HTERT RPE-1 (cell line): ENCODE data around the gene MTM1.

Experiments used
- in situ Hi-C: fragments of 300-500 bp; cut with MboI; formaldehyde crosslinking; loops from 4 replicates; pipeline ENCODE4 v1.14.3; 2020; ENCODE audit warnings: low sequenced_read_pairs

Gene MTM1

DNA sequence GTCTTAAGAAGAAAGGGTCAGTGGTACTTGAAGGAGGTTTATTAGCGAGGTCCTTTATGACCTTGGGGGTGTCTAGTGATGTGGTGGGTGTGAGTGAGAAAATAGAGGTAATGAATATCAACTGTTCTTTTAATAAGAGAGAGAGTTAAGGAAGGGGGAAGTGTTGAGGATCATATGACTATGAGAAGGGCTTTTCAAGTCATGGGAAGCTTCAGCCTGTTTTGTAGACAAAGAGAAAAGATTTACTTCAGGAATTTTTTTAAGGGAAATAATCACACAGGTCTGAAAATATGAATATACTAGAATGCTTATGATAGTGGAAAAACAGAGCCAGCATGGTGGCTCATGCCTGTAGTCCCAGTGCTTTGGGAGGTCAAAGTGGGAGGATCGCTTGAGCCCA, 83.5 kb downstream of the MTM1 start:
- in situ Hi-C loops = no loop called here

DNA sequence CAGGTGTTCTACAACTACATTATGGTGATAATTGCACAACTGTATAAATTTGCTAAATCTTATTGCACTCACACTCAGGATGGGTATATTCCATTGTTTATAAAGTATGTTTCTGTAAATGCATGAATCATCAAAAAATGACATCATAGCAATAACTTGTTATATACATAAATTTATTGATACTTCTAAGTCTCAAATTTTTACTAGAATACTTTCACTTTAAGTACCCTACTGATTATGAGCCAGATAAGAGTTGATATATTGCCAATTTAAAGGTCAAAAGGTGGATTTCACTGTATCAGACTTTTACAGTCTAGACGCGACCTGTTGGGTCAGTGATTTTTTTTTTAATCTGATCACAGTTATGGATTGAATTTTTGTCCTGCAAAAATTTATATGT, 87.4 kb downstream of the MTM1 start:
- in situ Hi-C loops = no loop called here

DNA sequence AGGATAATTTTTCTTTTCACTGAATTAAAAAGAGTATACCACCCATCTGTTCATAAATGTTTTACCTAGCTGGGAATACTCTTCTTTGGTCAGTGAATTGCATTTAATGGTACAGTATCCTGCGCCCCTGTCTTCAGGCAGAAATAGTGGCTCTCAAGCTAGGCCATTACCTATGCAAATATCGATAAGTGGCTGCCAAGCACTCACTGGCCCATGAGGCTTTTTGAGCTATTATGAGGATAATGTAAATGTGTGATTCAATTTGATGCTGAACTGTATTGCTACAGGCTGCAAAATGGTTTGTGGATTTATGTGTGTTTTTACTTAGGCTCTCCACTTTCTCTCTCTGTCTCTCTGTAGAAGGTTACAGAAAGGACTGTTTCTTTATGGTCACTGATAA, 94.7 kb downstream of the MTM1 start:
- in situ Hi-C loops = no loop called here

DNA sequence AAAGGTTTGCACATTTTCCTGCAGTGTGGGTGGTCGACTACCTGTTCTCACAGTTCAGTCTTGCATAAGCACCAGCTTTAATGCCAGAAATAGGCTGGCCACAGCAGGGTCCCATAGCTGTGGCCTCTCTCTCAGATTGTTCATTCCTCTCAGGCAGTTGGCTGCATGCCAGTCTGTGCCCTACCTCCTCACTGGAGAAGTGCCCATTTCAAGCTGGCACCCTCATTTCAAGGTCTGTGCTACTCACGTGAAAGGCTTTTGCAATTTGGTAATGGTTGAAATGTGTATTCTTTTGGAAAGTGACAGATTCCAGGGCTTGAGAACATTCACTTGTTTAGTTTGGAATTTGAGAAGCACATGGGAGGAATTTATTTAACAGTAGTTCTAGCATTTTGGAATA, 95.9 kb downstream of the MTM1 start:
- in situ Hi-C loops = no loop called here

DNA sequence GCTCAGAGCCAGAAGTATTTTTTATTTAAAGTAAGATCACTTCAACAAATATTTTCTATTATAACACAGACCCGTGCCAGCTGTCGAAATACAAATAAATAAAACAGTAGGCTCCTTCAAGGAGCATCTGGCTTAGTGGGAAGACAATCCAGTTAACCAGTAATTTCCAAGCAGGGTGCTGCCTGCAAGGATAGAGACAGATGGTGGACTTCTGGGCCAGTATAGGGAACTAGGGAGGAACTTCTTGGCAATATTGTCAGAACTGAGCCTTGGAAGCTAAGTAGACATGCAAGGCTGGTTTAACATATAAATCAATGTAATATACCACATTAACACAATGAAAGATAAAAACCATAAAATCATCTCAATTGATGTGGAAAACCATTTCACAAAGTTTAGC, 107.8 kb downstream of the MTM1 start:
- in situ Hi-C loops = no loop called here

DNA sequence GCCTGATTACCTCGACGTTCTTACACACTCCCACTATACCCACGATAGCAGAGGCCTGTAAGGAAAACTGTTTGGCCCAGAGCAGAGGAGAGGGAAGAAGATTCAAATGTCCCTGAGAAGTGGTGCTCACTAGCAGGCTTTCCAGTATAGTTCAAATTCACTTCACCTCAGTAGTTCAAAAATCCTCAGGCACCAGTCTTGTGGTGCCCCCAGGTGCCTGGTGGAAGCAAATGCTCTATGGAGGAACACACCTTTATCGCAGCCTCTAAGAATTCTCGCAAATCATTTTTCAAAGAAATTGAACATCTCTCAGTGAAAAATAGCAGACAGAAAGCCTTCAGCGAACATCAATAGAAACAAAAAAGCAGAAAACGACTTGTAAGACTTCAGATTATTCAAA, 112.6 kb downstream of the MTM1 start:
- in situ Hi-C loops = no loop called here

DNA sequence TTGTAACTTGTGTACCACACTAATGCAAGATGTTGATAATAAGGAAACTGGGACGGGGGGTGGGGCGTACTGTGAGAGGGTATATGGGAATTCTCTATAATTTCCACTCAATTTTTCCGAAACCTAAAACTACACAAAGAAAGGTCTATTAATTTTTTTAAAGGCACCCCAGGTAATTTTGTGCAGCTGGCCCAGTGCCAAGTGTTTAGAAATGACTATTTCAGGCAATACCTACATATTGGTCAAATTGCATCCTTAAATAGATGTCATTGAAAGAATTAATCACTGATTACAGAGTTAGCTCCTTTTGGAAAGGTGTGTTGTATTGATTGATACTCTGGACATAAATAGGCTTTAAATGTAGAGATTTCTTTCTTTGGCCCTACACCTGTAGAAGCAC, 114.7 kb downstream of the MTM1 start:
- in situ Hi-C loops = no loop called here

DNA sequence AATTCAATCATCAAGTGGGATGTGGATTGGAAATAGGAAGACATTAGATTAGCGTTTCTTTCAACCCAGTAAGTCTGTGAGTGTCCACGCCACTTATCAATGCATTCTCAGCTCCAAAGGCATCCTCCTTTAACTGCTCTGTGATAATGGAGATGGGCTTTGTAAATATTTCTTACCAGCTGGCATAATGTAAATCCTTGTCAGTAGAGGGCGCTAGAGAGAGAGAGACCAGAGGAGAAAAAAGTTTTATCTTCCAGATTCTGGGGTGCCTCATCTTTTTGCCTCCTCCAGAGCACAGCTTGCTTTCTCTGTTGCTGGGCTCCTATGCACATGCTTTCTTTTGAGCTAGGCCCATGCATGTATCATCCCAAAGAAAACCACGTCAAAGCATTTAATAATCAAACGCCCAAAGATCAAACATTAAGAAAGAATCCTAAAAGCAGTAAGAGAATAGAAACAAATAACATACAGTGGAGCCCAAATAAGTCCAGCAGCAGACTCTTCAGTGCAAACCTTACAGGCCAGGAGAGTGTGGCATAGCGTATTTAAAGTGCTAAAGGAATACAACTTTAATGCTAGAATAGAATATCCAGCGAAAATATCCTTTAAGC, 115.2 kb downstream of the MTM1 start:
- in situ Hi-C loops = no loop called here

DNA sequence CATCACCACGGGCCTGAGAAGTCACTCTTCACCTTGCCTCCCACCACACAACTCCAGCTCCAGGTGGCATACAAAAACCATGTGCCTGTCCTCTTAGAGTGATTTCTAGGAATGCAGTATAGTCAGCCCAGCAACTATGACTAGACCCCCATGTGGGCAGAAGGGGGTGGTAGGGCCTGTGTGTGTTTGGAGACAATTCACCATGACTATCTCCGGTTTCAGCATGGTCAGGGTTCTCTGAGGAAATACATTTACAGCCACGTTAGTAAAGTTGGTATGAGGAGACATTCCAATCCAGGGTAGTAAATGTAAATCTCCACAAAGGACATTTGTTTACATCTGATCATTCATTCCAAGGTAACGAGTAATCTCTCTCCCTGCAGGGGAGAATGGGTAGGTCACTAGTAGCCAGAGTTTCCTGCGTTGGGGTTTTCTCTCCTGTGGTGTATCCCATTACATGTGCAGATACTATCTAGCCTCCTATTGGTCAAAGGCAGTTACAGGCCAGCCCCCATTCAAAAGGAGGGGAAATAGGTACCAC, 120.6 kb downstream of the MTM1 start:
- in situ Hi-C loops = no loop called here

DNA sequence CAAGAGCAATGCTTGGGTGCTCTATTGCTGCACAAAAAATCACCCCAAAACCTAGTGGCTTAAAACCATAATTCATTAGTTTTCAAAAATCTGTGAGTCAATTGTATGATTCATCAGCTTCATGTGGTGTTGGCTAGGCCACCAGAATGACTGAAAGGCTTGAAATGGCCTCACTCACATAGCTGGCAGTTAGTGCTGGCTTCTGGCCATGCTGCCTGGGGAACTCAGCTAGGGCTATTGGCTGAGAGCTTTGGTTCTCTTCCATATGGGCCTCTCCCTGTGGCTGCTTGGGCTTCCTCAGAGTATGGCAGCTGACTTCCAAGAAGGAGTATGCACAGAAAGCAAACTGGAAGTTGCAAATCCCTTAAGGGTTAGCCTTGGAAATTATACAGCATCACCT, 121.7 kb downstream of the MTM1 start:
- in situ Hi-C loops = no loop called here

DNA sequence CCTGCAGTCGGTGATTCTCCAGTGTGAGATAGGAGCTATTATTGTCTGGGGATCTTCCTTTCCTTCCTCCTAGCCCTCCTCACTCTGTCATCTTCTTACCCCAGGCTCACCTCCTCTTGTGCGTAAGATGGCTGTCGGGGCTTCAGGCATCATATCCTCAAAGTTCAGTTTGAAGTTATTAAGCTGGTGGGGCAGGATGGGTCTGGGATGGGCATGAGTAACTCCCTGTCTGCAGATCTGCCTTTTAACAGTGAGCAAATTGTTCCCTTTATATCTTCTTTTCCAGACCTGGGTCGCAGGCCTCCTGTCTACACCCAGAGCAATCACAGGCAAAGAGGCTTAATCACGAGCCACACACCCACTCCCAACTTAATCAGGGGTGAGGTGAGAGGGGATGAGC, 123.9 kb downstream of the MTM1 start:
- in situ Hi-C loops = no loop called here

DNA sequence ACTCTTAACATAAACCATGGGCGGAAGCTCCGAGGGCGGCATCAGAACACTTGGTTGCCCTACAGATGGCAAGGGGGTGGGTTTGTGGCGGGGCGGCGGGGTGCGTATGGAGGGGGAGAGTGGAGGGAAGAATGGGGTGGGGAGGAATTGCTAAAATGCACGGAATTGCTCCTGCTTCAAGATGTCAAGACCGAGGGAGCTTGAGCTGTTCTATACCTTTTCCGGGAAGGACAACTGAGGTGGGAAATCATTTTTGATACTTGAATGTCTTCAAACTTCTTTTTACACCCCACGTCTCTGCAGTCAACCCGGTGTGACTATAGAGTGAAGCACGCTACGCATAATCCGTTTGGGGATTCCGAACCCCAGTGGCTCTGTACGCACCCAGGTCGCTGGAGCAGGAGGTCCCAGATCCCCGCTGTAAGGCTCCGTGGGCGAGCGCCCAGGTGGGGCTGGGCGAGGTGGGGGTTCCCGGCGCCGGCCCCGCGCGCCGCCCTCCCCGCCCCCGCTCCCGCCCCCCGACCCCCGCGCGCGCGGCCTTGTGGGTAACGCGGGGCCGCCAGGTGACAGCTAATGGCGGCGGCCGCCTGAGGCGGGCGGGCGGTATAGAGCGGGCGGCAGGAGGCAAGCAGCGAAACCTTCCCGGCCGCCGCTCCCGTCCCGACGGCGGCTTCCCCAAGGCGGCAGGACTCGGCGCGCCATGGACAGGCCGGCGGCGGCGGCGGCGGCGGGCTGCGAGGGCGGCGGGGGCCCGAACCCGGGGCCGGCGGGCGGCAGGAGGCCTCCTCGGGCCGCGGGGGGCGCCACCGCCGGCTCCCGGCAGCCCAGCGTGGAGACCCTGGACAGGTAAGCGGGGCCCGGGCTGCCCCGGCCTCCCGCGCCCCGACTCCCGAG, 124.7 kb downstream of the MTM1 start, which contains the start of gene MTMR1:
Gene MTMR1, plus strand, starts transcription at position 566 of the 894 bp plus-strand sequence. Its CDS starts 135 bp downstream, at position 701.
- in situ Hi-C loops = no loop called here

DNA sequence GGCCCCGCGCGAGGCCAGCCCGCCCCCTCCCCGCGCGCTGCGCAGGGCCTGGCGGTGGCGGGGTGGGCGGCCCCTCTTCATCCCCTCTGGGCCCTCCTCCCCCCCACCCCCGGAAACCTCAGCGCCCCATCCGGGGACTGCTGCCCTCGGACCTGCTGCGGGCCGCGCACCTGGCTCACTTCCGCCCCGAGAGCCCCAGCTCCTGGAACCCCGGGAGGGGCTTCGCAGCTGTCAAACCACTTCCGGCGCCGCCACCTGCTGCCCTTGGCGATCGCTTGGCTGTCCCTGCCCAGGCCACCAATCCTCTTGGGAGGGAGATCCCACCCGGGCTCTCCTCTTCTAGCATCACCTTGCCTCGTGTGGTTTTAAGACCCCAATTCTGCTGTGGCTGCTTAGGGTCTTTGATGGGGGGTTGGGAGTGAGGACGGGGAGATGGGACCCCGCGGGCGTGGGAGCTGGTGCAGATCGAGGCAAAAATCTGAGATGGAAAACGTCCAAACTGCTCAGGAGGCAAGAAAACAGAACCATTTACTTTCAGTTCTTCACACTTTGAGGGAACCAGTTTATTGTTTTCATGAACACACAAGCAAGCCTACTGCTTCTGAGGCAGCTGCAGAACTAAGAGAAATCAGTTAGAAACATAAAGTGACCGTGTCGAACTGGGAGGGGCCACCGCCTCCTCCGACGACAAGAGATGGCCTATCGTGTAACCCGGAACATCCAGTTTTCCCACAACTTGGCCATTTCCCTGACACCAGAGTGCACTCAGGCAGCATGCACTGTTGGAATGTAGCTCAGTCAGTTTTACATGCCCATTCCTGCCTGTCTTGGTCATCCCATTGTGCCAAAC, 125.5 kb downstream of the MTM1 start:
- in situ Hi-C loops = no loop called here

DNA sequence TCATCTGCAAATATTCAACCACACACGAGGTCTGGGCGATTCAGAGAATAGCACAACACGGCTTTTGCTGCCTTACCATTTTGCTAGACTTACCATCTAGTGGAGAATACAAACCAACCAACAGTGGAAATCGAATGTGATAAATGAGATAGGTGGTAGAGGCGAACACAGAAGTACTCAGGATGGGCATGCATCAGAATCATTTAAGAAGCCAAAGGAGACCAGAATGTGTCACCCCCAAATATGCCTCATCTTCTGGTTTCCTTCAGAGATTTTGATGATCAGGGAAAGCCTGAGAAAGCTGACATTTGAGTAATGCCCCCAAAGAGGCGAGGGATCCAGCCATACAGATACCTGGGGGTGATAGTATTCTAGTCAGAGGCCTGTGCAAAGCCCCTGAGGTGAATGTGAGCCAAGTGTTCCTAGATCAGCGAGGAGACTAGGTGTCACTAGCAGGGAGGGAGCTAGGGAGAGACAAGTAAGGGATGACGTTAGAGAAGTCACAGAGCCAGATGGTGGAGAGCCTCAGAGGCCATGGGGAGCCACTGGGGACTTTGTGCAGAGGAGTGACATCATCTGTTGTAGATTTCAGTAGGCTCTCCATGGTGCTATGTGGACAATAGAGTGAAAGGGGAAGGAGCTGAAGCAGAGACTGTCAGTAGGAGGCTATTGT, 126.5 kb downstream of the MTM1 start:
- in situ Hi-C loops = no loop called here

DNA sequence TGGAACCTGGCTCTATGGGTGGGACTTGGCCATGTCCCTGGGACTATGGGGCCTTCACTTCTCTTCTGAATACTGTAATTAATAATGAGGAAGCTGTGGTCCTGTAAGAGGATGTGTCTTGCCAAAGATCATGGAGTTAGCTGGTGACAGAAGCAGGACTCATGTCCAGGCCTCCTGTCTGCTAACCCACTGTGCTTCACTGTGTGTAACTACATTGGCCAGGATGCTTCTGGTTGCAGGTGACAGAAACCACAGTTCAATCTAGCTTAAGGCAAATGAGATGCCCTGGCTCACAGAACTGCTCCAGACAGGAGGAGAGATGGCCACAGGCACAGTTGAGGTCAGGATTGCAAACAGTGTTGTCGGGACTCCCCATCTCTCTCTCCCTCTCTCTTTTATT, 127.9 kb downstream of the MTM1 start:
- in situ Hi-C loops = no loop called here

DNA sequence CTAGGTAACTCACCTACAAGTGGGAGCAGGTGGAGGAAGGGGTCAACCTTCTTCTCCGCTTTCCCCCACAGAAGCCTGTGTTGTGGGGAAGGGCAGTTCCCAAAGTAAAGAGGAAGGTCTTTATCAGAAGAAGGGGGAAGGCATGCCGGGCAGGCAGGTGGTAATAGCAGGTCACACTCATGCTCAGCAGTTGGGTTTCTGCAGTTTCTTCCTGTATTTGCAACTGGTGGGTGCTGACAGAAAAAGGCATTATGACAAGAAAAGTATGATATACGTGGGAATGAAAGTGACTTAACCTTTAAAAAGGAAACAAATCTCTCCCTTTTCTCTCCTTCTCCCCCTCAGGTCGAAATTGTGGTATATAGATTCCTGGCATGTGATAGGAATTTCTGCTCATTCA, 128.4 kb downstream of the MTM1 start:
- in situ Hi-C loops = no loop called here

DNA sequence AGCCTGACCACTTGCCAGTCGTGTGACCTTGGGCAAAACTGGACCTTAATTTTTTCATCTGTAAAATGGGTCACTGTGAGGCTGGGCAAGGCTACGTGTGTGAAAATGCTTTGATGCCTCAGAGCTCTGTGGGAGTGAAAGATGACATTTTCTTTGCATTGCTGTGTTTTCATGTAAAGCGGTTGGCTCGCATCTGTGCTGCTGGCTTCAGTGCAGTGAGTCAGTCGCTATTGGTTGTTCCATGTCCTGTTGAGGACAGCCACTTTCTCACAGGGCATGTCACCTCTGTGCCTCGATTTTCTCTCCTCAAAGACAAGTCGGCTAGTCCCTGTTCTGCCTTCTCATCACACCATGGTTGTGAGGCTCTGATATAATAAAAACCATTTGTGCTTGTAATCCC, 129.2 kb downstream of the MTM1 start:
- in situ Hi-C loops = no loop called here

DNA sequence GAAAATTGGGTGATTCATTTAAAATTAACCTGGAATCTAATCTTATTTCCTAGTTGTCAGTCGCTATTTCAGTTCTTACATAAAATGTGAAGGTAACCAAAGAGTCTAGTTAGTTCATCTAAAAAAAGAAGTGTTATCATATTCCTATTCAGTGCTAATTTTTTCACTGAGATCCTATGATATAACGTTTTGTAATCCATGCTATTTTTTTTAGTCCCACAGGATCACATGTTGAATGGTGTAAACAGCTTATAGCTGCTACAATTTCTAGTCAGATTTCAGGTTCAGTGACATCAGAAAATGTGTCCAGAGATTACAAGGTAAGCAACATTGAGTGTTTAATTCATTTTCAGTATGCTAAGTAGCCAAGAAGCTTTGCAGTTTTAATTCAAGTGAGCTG, 130.6 kb downstream of the MTM1 start:
- in situ Hi-C loops = no loop called here

DNA sequence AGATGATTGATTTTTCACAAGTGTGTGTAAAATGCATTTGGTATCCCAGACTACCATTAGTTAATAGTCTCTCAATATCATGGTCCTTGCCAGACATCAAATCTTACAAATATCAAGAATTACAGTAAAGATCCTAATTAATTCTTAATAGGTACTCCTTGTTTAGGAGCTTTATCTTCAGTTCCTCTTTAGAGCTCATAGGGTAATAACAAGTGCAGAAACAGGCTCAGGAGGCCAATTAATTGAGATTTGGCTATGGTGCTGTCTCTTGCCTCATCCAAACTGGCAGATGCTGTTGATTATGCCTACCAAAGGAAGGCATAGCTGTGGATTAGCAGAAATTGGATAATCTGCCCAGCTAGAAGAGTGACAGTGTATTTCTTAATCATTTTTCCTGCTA, 131.7 kb downstream of the MTM1 start:
- in situ Hi-C loops = no loop called here

DNA sequence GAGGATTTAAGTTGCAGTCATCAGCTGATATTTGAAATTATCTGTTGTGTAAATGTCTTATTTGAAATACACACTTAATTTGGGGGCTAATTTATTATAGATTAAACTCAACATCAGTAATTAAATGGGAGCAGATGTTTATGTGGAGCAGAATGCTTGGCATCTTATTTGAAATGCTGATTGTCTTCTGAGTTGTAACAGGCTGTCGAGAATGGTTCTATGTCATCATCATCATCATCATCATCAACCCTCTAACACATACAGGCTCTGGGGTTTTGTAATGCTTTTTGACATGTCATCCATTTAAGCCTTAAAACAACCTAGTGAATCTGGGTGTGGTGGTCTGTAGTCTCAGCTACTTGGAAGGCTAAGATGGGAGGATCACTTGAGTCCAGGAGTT, 133.0 kb downstream of the MTM1 start:
- in situ Hi-C loops = no loop called here
